Fibroblast of lung (primary cell): ENCODE measurements around the gene LRFN2. TPM values are rescaled to one million over a fixed set of nuclear protein-coding genes. Genes with fewer than 3 reads are reported as not detected.

ENCODE experiments used
- DNase-seq, 2 donors: peaks; one replicate each; pipeline versions ENCODE4 v3.0.0 to v3.0.0-alpha.2; 2010; ENCODE audit warnings: low read depth in 2 of 2
- H2AFZ ChIP-seq: 2 replicates; pipeline ENCODE4 v1.5.1; 2012; ENCODE audit warnings: low read length, control low read depth, inconsistent platforms
- H3K27ac ChIP-seq: 2 replicates; pipeline ENCODE4 v1.5.1; 2011; ENCODE audit warnings: low read length, control low read depth; ENCODE audit not compliant: insufficient read depth
- H3K27me3 ChIP-seq: 2 replicates; pipeline ENCODE4 v1.5.1; 2011; ENCODE audit warnings: mild to moderate bottlenecking, low read length; ENCODE audit not compliant: control insufficient read depth, insufficient read depth
- H3K36me3 ChIP-seq: 2 replicates; pipeline ENCODE4 v1.5.1; 2011; ENCODE audit warnings: low read length; ENCODE audit not compliant: control insufficient read depth, insufficient read depth
- H3K4me1 ChIP-seq: 2 replicates; pipeline ENCODE4 v1.5.1; 2011; ENCODE audit warnings: low read length; ENCODE audit not compliant: control insufficient read depth, insufficient read depth; ENCODE audit errors: extremely low read depth
- H3K4me2 ChIP-seq: 2 replicates; pipeline ENCODE4 v1.5.1; 2011; ENCODE audit warnings: low read length, control low read depth; ENCODE audit not compliant: insufficient read depth; ENCODE audit errors: extremely low read depth
- H3K4me3 ChIP-seq, 4 experiments: fragments of 200-600 bp in 1 of 4; sonication (generic) in 1 of 4; replicated peaks in 1 of 4; 2 replicates each; pipeline ENCODE4 v1.5.1; 2011 to 2016; ENCODE audit warnings: low read length in 4 of 4, low read depth in 3 of 4, mild to moderate bottlenecking in 3 of 4, control low read depth in 2 of 4, inconsistent platforms in 1 of 4, mixed read lengths in 1 of 4; ENCODE audit not compliant: insufficient read depth in 1 of 4; ENCODE audit errors: control extremely low read depth in 1 of 4
- H3K79me2 ChIP-seq: 2 replicates; pipeline ENCODE4 v1.5.1; 2012; ENCODE audit warnings: mild to moderate bottlenecking, low read length, inconsistent platforms; ENCODE audit not compliant: control insufficient read depth, insufficient read depth
- H3K9ac ChIP-seq: 2 replicates; pipeline ENCODE4 v1.5.1; 2011; ENCODE audit warnings: mild to moderate bottlenecking, low read length, control low read depth; ENCODE audit not compliant: insufficient read depth
- H3K9me3 ChIP-seq: 2 replicates; pipeline ENCODE4 v1.5.1; 2012; ENCODE audit warnings: low read depth, low read length; ENCODE audit not compliant: control insufficient read depth, insufficient read depth
- H4K20me1 ChIP-seq: 2 replicates; pipeline ENCODE4 v1.5.1; 2011; ENCODE audit warnings: low read length; ENCODE audit not compliant: control insufficient read depth, insufficient read depth; ENCODE audit errors: extremely low read depth
- EZH2 ChIP-seq: IDR thresholded peaks from 2 replicates; pipeline ENCODE4 v1.5.1; 2012; ENCODE audit warnings: low read length, control low read depth, mild to moderate bottlenecking; ENCODE audit errors: missing control alignments
- polyA plus RNA-seq, 2 donors: library from polyadenylated mRNA; depleted of rRNA in 1 of 2; stranded (reverse) in 1 of 2; unstranded in 1 of 2; fragments of >200 nt; gene quantifications; 2 replicates each; pipeline ENCODE4 v1.2.1, GENCODE V29; 2011 to 2012; ENCODE audit warnings: missing spikeins in 1 of 2
- total RNA-seq: library from RNA; depleted of rRNA; stranded (reverse); fragments of >200 nt; gene quantifications from 2 replicates; pipeline ENCODE4 v1.2.1, GENCODE V29; 2014
- TF ChIP-seq, protein P1 (sequence below), 2 donors: IDR thresholded peaks in 1 of 2; conservative IDR thresholded peaks in 1 of 2; 1 replicate in 1 of 2; 2 replicates in 1 of 2; pipeline ENCODE4 v1.5.1; 2011 to 2012; ENCODE audit warnings: low read length in 2 of 2, control low read depth in 1 of 2, inconsistent platforms in 1 of 2, low read depth in 1 of 2, mild to moderate bottlenecking in 1 of 2

The LRFN2 gene
- total and polyA plus RNA-seq, 2 donors (not counting 1 experiment from before 2014, with no cell fraction given), result not detected

DNA sequence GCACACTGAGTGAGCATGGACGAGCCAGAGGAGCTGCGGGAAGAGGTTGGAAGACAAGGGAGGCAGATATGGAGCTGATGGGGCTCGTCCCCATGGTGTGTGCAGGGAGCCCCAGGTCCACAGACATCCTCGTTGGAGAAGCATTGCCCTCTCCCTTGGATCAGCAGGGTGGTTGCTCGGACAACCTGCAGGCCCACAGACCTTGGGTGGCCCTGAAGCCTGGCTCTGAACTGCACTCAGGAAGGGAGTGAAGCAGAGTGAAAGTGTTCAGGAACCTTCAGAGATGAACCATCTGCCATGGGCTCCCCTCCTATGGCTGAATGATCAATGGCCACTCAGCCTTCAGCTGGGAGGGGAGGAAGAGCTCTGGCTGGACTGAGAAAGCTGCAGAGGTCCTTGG lies 43.3 kb upstream of the LRFN2 start:
- no peak overlapping the region for H2AFZ ChIP-seq
- no peak overlapping the region for H3K27ac ChIP-seq
- H3K9me3 ChIP-seq, result no peaks in the 10 kb centered on the region
- H3K79me2 ChIP-seq, result no peaks in the 10 kb centered on the region
- no peaks in the 10 kb centered on the region for H3K36me3 ChIP-seq
- no peak overlapping the region for H3K9ac ChIP-seq
- no peaks in the 10 kb centered on the region for H4K20me1 ChIP-seq
- H3K4me1 ChIP-seq, result no peaks in the 10 kb centered on the region
- no peak for TF ChIP-seq EZH2
- TF ChIP-seq, protein P1, sequence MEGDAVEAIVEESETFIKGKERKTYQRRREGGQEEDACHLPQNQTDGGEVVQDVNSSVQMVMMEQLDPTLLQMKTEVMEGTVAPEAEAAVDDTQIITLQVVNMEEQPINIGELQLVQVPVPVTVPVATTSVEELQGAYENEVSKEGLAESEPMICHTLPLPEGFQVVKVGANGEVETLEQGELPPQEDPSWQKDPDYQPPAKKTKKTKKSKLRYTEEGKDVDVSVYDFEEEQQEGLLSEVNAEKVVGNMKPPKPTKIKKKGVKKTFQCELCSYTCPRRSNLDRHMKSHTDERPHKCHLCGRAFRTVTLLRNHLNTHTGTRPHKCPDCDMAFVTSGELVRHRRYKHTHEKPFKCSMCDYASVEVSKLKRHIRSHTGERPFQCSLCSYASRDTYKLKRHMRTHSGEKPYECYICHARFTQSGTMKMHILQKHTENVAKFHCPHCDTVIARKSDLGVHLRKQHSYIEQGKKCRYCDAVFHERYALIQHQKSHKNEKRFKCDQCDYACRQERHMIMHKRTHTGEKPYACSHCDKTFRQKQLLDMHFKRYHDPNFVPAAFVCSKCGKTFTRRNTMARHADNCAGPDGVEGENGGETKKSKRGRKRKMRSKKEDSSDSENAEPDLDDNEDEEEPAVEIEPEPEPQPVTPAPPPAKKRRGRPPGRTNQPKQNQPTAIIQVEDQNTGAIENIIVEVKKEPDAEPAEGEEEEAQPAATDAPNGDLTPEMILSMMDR (conservative IDR thresholded peaks at IDR 0.05 in 1 of 2, IDR thresholded peaks at IDR 0.05 in 1 of 2; ENCODE audit: low read depth in 1 of 2, low read length in 2 of 2), result no peak
- no peak overlapping the region for H3K4me3 ChIP-seq
- H3K27me3 ChIP-seq, result no peaks in the 10 kb centered on the region
- no peak overlapping the region for H3K4me2 ChIP-seq
- DNase-seq, result no peak

DNA sequence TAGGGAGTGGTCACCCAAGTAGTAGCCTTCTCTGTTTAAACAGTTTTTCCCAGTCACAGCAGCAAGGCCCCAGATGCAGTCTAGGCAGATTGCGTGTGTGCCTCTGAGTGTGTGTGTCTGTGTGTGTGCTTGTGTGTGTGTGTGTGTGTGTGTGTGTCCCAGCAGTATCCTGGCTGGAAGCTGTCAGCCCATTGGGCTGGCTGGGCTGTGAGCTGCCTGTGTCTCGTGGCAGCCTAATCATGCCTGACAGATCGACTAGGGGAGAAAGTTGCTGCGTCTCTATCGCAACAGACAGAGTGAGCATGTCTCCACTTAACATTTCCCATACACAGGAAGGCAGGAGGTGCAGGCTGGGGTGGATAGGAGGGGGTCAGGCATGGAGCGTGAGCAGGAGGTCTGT lies 42.9 kb upstream of the LRFN2 start:
- Histone ChIP-seq H3K79me2 (no peaks in the 10 kb centered on the region), H3K4me3 (no peak overlapping the region), H3K9me3 (no peaks in the 10 kb centered on the region), H3K4me1 (no peaks in the 10 kb centered on the region), H3K4me2 (no peak overlapping the region), H2AFZ (no peak overlapping the region), H4K20me1 (no peaks in the 10 kb centered on the region), H3K36me3 (no peaks in the 10 kb centered on the region), H3K9ac (no peak overlapping the region), H3K27me3 (no peaks in the 10 kb centered on the region), H3K27ac (no peak overlapping the region)
- no peak for TF ChIP-seq EZH2
- TF ChIP-seq, protein P1 (conservative IDR thresholded peaks at IDR 0.05 in 1 of 2, IDR thresholded peaks at IDR 0.05 in 1 of 2; ENCODE audit: low read depth in 1 of 2, low read length in 2 of 2), result no peak
- no peak for DNase-seq

DNA sequence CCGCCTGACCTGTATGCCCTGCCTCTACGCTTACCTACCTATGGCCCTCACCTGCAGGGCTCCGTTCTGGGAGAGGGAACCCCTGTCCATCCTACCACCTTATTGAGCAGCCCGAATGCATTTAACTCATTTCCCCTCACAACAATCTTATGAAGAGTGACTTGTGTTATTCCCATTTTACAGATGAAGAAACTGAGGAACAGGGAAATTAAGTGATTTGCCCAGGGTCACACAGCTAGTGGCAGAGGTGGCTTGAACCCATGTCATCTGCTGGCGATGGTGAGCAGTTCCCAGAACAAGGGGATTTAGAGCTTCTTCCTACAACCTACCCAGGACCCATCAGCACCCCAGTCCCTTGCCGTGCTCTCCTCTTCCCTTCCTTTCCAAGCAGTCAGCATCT lies 42.3 kb upstream of the LRFN2 start:
- H3K4me1 ChIP-seq, result no peaks in the 10 kb centered on the region
- no peak overlapping the region for H2AFZ ChIP-seq
- H3K9me3 ChIP-seq, result no peaks in the 10 kb centered on the region
- no peak overlapping the region for H3K4me2 ChIP-seq
- no peak for DNase-seq
- no peak overlapping the region for H3K9ac ChIP-seq
- H3K27ac ChIP-seq, result no peak overlapping the region
- no peaks in the 10 kb centered on the region for H3K36me3 ChIP-seq
- H3K79me2 ChIP-seq, result no peaks in the 10 kb centered on the region
- H4K20me1 ChIP-seq, result no peaks in the 10 kb centered on the region
- H3K4me3 ChIP-seq, result no peak overlapping the region
- no peak for TF ChIP-seq EZH2
- TF ChIP-seq, protein P1 (conservative IDR thresholded peaks at IDR 0.05 in 1 of 2, IDR thresholded peaks at IDR 0.05 in 1 of 2; ENCODE audit: low read depth in 1 of 2, low read length in 2 of 2), result no peak
- H3K27me3 ChIP-seq, result no peaks in the 10 kb centered on the region
